GM12891 (cell line): Measurements from ENCODE around the gene HMCN1.

Source experiments
- DNase-seq: peaks from one replicate; pipeline ENCODE4 v3.0.0; 2011; ENCODE audit warnings: low spot score; ENCODE audit not compliant: insufficient read length
- FAIRE-seq: peaks from 2 replicates; lab custom pipeline; 2011; peaks lifted over from hg19 to GRCh38; lab: Jason Lieb, UNC
- PAX5 ChIP-seq: IDR thresholded peaks from 2 replicates; pipeline ENCODE4 v1.6.1; 2011; ENCODE audit warnings: low read length, moderate library complexity, mild to moderate bottlenecking; ENCODE audit not compliant: insufficient read depth, severe bottlenecking
- POLR2A ChIP-seq: IDR thresholded peaks from 2 replicates; pipeline ENCODE4 v1.6.1; 2011; ENCODE audit warnings: low read depth, low read length, control low read depth
- POLR2AphosphoS5 ChIP-seq: IDR thresholded peaks from 2 replicates; pipeline ENCODE4 v1.6.1; 2011; ENCODE audit warnings: low read depth, low read length, control low read depth
- POU2F2 ChIP-seq: IDR thresholded peaks from 2 replicates; pipeline ENCODE4 v1.6.1; 2011; ENCODE audit warnings: low read depth, mild to moderate bottlenecking, control low read depth, low read length, moderate library complexity
- SPI1 ChIP-seq: IDR thresholded peaks from 2 replicates; pipeline ENCODE4 v1.6.1; 2011; ENCODE audit warnings: low read depth, low read length, control low read depth
- TAF1 ChIP-seq: IDR thresholded peaks from 2 replicates; pipeline ENCODE4 v1.6.1; 2011; ENCODE audit warnings: low read depth, low read length, control low read depth

Gene HMCN1

GRCh38 chr1:186033847-186034271, 299.7 kb downstream of the HMCN1 start:
- FAIRE-seq (no peak), DNase-seq (no peak)
- TF ChIP-seq PAX5 (no peak), POU2F2 (no peak), POLR2AphosphoS5 (no peak), TAF1 (no peak), POLR2A (no peak), SPI1 (no peak)

GRCh38 chr1:186042230-186042629, 308.0 kb downstream of the HMCN1 start:
- FAIRE-seq, result no peak
- no peak for TF ChIP-seq POLR2A
- no peak for DNase-seq

- DNase-seq, result no peak
- FAIRE-seq, result no peak
- TF ChIP-seq SPI1 (no peak), PAX5 (no peak), POLR2A (no peak), POLR2AphosphoS5 (no peak), TAF1 (no peak), POU2F2 (no peak)
Measured at GRCh38 chr1:186043296-186043695, 309.1 kb downstream of the HMCN1 start.

- DNase-seq, result no peak
- TF ChIP-seq POLR2A (no peak), SPI1 (no peak), TAF1 (no peak), POU2F2 (no peak), PAX5 (no peak), POLR2AphosphoS5 (no peak)
- no peak for FAIRE-seq
Measured at GRCh38 chr1:186044079-186044685, 310.0 kb downstream of the HMCN1 start.

GRCh38 chr1:186046437-186047211, 312.4 kb downstream of the HMCN1 start:
- no peak for FAIRE-seq
- TF ChIP-seq POU2F2 (no peak), POLR2AphosphoS5 (no peak), TAF1 (no peak), POLR2A (no peak), SPI1 (no peak), PAX5 (no peak)
- DNase-seq, result no peak

- FAIRE-seq (no peak), DNase-seq (no peak)
- no peak for TF ChIP-seq TAF1
- TF ChIP-seq PAX5, result no peak
- TF ChIP-seq POLR2A, result no peak
- TF ChIP-seq POLR2AphosphoS5, result no peak
- TF ChIP-seq SPI1, result no peak
- TF ChIP-seq POU2F2, result no peak
Measured at GRCh38 chr1:186050360-186050759, 316.2 kb downstream of the HMCN1 start.

DNA sequence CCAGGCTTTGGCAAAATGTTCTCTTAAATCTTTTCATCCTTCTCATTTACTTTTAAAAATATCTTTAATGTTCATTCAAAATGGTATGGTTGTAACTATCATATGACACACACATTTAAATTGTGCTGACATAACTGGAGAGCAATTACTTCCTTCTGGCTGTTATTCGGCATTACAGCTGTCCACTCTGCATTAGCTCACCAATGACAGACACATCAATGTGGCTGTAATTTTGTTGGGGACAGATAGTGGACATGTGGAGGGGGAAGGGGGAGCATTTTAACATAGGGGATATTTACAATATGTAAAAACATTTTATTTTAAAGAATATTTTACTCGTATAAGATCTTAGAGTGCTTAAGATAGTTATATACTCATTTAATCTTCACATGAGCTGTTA, 319.8 kb downstream of the HMCN1 start:
- DNase-seq (no peak), FAIRE-seq (no peak)
- TF ChIP-seq SPI1 (no peak), POLR2AphosphoS5 (no peak), POLR2A (no peak), TAF1 (no peak), PAX5 (no peak), POU2F2 (no peak)

DNA sequence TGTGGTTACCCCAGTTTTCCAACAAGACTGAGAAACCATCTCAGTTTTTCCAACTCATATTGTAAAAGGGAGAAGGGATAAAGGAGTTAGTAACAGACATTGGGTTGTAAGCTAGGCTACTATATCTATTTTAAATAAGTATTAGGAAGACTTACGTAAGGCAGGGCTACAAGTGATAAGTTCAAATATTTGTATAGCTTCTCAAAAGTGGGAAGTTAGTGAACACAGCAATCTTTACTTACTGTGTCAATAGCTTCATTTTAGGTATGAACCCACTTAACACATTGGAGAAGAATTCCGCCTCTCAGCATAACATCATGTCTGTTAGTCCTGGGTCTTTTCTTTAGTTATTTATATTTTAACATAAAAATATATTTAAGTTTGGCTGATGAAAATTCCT, 320.7 kb downstream of the HMCN1 start:
- no peak for TF ChIP-seq POLR2AphosphoS5
- no peak for TF ChIP-seq PAX5
- no peak for TF ChIP-seq TAF1
- TF ChIP-seq SPI1, result no peak
- TF ChIP-seq POU2F2, result no peak
- no peak for TF ChIP-seq POLR2A
- DNase-seq (no peak), FAIRE-seq (no peak)

GRCh38 chr1:186055846-186056245, 321.7 kb downstream of the HMCN1 start:
- DNase-seq (no peak), FAIRE-seq (no peak)
- TF ChIP-seq PAX5 (no peak), SPI1 (no peak)

GRCh38 chr1:186057086-186057485, 322.9 kb downstream of the HMCN1 start:
- TF ChIP-seq TAF1 (no peak), POU2F2 (no peak), PAX5 (no peak), POLR2AphosphoS5 (no peak), SPI1 (no peak), POLR2A (no peak)
- DNase-seq (no peak), FAIRE-seq (no peak)
